ENCODE measurements around the gene C6orf132. TPM values are rescaled to one million over a fixed set of nuclear protein-coding genes. Genes with fewer than 3 reads are reported as not detected.

C6orf132 gene
- total and polyA plus RNA-seq, 9 of the 15 experiments (the other 6 are each of a cell fraction or from before 2014, with no cell fraction given): 0.06 to 0.35 (median 0.14) TPM

DNA sequence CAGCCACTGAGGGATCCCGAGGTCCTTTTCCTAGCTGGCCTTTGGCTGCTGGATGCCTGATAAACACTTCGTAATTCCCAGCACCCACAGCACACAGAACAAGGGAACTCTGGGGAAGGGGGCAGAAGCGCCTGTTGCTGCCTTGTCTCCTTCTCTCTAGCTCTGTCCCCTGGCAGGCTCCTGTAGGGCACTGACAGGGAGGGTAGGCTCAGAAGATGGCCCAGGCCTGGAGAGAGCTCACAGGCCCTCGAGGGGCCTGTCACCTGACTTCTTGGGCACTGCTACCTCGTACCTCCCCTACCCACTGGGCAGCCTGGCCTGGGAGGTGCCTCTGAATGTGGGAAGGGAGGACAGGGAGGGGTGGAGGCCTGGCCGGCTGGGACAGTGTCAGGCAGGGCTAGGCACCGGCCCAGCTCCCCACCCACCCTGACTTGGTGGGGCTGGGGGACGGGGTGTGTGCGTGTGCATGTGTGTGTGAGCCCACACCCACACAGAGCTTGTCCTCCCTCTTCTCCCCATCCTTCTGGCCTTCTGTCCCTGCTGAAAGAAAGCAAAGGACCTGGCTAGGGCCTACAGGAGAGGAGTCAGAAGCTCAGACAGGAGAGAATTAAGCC lies 18.1 kb downstream of the C6orf132 start:
- in situ Hi-C loops (cut with MboI): no loop called here

More for the DNA sequence above, 18.1 kb downstream of the C6orf132 start:
- H3K27ac ChIP-seq (ENCODE audit: extremely low read depth, low read depth, low read length): no peak overlapping the region
- no TSS peak for BruUV-seq (replicated peaks)
- no peak for FAIRE-seq
- H3K4me1 ChIP-seq (replicated peaks in 1 of 2; ENCODE audit: control insufficient read depth in 2 of 2, insufficient read depth in 2 of 2, low read length in 2 of 2): peaks cover 11 to 21% of the 10 kb centered on the region in 2 experiments; a peak in 4 of 5 replicates
- ChIA-PET CTCF (ENCODE audit: low intra/inter-chr PET ratio) (no interaction called here), POLR2A (interaction anchor here (0.5 to 4.2 kb wide), 7 partner anchors 12 to 293 kb away, joined by 3 to 21 read pairs (median 4); no protein-coding TSS in a partner anchor)
- H3K4me2 ChIP-seq (ENCODE audit: insufficient read depth, low read length): no peak overlapping the region
- H3K36me3 ChIP-seq (ENCODE audit: control insufficient read depth, insufficient read depth, low read length): no peaks in the 10 kb centered on the region
- WGBS (ENCODE audit: insufficient coverage, low coverage, missing lambda C conversion rate): 44% methylated on average over 8 of the region's 9 CpGs
- ATAC-seq: peak; percentile 15
- DNase-seq (ENCODE audit: extremely low read depth in 1 of 4, low spot score in 3 of 4): no peak
- no peaks in the 10 kb centered on the region for H3K27me3 ChIP-seq (ENCODE audit: control insufficient read depth in 2 of 2, insufficient read depth in 2 of 2, low read length in 2 of 2)
- H3K9me3 ChIP-seq (replicated peaks; ENCODE audit: control insufficient read depth, insufficient read depth, low read depth, low read length): no peaks in the 10 kb centered on the region
- H3K9ac ChIP-seq (ENCODE audit: insufficient read depth in 1 of 2, low read depth in 2 of 2, low read length in 2 of 2): peak overlapping the region in 1 of 2 experiments; percentile 53; a peak in 1 of 4 replicates
- no peaks in the 10 kb centered on the region for H3K79me2 ChIP-seq (ENCODE audit: control insufficient read depth, insufficient read depth, low read length)
- H3K4me3 ChIP-seq: no peak overlapping the region
- intact Hi-C loops (cut with micrococcal nuclease): no loop called here
- 0 out of 2 replicates have a peak overlapping the region, but pooled peaks have one; percentile 52 for H2AFZ ChIP-seq (ENCODE audit: low read depth, low read length)
- H4K20me1 ChIP-seq (replicated peaks; ENCODE audit: control insufficient read depth, insufficient read depth, low read length): no peaks in the 10 kb centered on the region; the same call in 1 of the 2 replicates
- H3K9me1 ChIP-seq (ENCODE audit: control insufficient read depth, insufficient read depth, low read length): no peaks in the 10 kb centered on the region
- no peak for TF ChIP-seq ZNF764 (CRISPR knock-in tag; IDR thresholded peaks at IDR 0.05; ENCODE audit: low read depth)
- TF ChIP-seq PRMT5 (CRISPR knock-in tag; IDR thresholded peaks at IDR 0.05): no peak
- no peak for TF ChIP-seq ARID2 (IDR thresholded peaks at IDR 0.05)
- TF ChIP-seq RCOR1 (IDR thresholded peaks at IDR 0.05; ENCODE audit: borderline replicate concordance in 1 of 2, low read depth in 2 of 2, low read length in 2 of 2): no peak
- TF ChIP-seq MYNN (IDR thresholded peaks at IDR 0.05): no peak
- no peak for TF ChIP-seq MYNN (CRISPR knock-in tag; IDR thresholded peaks at IDR 0.05)
- TF ChIP-seq, protein P1, sequence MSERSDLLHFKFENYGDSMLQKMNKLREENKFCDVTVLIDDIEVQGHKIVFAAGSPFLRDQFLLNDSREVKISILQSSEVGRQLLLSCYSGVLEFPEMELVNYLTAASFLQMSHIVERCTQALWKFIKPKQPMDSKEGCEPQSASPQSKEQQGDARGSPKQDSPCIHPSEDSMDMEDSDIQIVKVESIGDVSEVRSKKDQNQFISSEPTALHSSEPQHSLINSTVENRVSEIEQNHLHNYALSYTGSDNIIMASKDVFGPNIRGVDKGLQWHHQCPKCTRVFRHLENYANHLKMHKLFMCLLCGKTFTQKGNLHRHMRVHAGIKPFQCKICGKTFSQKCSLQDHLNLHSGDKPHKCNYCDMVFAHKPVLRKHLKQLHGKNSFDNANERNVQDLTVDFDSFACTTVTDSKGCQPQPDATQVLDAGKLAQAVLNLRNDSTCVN (CRISPR knock-in tag; IDR thresholded peaks at IDR 0.05): no peak
- TF ChIP-seq RFX7 (CRISPR knock-in tag; IDR thresholded peaks at IDR 0.05): no peak
- TF ChIP-seq DACH1 (IDR thresholded peaks at IDR 0.05; ENCODE audit: partially characterized antibody): no peak
- TF ChIP-seq HNRNPUL1 (IDR thresholded peaks at IDR 0.05; ENCODE audit: low read length): no peak
- no peak for TF ChIP-seq ZNF717 (CRISPR knock-in tag; IDR thresholded peaks at IDR 0.05)
- TF ChIP-seq MEF2D (tag; conservative IDR thresholded peaks at IDR 0.05; ENCODE audit: low read depth): no peak
- TF ChIP-seq MBD2 (IDR thresholded peaks at IDR 0.05; ENCODE audit: borderline replicate concordance, low read depth): no peak
- no peak for TF ChIP-seq ZNF3 (CRISPR knock-in tag; IDR thresholded peaks at IDR 0.05)
- TF ChIP-seq, protein P2, sequence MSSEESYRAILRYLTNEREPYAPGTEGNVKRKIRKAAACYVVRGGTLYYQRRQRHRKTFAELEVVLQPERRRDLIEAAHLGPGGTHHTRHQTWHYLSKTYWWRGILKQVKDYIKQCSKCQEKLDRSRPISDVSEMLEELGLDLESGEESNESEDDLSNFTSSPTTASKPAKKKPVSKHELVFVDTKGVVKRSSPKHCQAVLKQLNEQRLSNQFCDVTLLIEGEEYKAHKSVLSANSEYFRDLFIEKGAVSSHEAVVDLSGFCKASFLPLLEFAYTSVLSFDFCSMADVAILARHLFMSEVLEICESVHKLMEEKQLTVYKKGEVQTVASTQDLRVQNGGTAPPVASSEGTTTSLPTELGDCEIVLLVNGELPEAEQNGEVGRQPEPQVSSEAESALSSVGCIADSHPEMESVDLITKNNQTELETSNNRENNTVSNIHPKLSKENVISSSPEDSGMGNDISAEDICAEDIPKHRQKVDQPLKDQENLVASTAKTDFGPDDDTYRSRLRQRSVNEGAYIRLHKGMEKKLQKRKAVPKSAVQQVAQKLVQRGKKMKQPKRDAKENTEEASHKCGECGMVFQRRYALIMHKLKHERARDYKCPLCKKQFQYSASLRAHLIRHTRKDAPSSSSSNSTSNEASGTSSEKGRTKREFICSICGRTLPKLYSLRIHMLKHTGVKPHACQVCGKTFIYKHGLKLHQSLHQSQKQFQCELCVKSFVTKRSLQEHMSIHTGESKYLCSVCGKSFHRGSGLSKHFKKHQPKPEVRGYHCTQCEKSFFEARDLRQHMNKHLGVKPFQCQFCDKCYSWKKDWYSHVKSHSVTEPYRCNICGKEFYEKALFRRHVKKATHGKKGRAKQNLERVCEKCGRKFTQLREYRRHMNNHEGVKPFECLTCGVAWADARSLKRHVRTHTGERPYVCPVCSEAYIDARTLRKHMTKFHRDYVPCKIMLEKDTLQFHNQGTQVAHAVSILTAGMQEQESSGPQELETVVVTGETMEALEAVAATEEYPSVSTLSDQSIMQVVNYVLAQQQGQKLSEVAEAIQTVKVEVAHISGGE (CRISPR knock-in tag; IDR thresholded peaks at IDR 0.05): no peak
- TF ChIP-seq TCFL5 (CRISPR knock-in tag; conservative IDR thresholded peaks at IDR 0.05): no peak
- no peak for TF ChIP-seq YY1 (IDR thresholded peaks at IDR 0.05; ENCODE audit: borderline replicate concordance in 1 of 3, control insufficient read depth in 1 of 3, extremely low read depth in 1 of 3, insufficient read depth in 3 of 3, insufficient read length in 1 of 3, insufficient replicate concordance in 2 of 3, low read depth in 1 of 3, low read length in 2 of 3)
- TF ChIP-seq NCOA2 (IDR thresholded peaks at IDR 0.05; ENCODE audit: partially characterized antibody in 2 of 2): no peak
- no peak for TF ChIP-seq HDAC3 (IDR thresholded peaks at IDR 0.05; ENCODE audit: borderline replicate concordance, partially characterized antibody)

Measured in K562 (cell line).